Measurements from ENCODE around the gene MED25. TPM values are rescaled to one million over a fixed set of nuclear protein-coding genes. Genes with fewer than 3 reads are reported as not detected.

MED25 gene
- polyA plus RNA-seq, 1 donor from 2014 or later: 18.9 TPM

DNA sequence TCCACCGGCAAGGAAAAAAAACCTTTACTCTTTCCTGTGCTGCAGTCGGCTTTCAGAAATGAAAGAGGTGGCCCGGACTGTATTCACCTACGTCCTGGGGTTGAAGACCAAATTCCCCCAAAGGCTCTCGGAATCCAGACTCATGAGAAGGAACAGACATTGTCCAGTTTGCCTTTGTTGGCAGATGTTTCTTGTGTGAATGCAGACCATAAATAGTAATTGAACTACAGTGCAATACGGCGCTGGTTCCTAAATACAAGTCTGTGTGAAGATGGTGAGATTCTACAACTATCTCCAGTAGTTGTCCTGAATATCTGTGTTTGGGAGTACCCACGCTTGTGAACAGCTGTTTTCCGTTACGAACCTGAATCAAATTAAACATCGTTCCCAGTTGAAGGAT is 21.6 kb downstream of the MED25 start:
- no peaks in the 10 kb centered on the region for H4K20me1 ChIP-seq (ENCODE audit: insufficient read depth)
- H3F3A ChIP-seq (ENCODE audit: insufficient read depth, low read length, poor library complexity, severe bottlenecking): no peaks in the 10 kb centered on the region
- H3K36me3 ChIP-seq (ENCODE audit: insufficient read depth, low read length): peaks cover 5% of the 10 kb centered on the region
- H3K4me2 ChIP-seq (ENCODE audit: low read length): no peak overlapping the region
- H3K27ac ChIP-seq (ENCODE audit: low read length): no peak overlapping the region
- no peaks in the 10 kb centered on the region for H3K79me2 ChIP-seq (replicated peaks; ENCODE audit: insufficient read depth, low read length)
- no peak overlapping the region for H3K4me3 ChIP-seq (ENCODE audit: low read length)
- no peak overlapping the region for H3K9ac ChIP-seq (ENCODE audit: low read length)
- TF ChIP-seq, protein P1, sequence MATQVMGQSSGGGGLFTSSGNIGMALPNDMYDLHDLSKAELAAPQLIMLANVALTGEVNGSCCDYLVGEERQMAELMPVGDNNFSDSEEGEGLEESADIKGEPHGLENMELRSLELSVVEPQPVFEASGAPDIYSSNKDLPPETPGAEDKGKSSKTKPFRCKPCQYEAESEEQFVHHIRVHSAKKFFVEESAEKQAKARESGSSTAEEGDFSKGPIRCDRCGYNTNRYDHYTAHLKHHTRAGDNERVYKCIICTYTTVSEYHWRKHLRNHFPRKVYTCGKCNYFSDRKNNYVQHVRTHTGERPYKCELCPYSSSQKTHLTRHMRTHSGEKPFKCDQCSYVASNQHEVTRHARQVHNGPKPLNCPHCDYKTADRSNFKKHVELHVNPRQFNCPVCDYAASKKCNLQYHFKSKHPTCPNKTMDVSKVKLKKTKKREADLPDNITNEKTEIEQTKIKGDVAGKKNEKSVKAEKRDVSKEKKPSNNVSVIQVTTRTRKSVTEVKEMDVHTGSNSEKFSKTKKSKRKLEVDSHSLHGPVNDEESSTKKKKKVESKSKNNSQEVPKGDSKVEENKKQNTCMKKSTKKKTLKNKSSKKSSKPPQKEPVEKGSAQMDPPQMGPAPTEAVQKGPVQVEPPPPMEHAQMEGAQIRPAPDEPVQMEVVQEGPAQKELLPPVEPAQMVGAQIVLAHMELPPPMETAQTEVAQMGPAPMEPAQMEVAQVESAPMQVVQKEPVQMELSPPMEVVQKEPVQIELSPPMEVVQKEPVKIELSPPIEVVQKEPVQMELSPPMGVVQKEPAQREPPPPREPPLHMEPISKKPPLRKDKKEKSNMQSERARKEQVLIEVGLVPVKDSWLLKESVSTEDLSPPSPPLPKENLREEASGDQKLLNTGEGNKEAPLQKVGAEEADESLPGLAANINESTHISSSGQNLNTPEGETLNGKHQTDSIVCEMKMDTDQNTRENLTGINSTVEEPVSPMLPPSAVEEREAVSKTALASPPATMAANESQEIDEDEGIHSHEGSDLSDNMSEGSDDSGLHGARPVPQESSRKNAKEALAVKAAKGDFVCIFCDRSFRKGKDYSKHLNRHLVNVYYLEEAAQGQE (IDR thresholded peaks at IDR 0.05; ENCODE audit: borderline replicate concordance): no peak
- no peak for TF ChIP-seq RAD21 (conservative IDR thresholded peaks at IDR 0.05)
- TF ChIP-seq, protein P2, sequence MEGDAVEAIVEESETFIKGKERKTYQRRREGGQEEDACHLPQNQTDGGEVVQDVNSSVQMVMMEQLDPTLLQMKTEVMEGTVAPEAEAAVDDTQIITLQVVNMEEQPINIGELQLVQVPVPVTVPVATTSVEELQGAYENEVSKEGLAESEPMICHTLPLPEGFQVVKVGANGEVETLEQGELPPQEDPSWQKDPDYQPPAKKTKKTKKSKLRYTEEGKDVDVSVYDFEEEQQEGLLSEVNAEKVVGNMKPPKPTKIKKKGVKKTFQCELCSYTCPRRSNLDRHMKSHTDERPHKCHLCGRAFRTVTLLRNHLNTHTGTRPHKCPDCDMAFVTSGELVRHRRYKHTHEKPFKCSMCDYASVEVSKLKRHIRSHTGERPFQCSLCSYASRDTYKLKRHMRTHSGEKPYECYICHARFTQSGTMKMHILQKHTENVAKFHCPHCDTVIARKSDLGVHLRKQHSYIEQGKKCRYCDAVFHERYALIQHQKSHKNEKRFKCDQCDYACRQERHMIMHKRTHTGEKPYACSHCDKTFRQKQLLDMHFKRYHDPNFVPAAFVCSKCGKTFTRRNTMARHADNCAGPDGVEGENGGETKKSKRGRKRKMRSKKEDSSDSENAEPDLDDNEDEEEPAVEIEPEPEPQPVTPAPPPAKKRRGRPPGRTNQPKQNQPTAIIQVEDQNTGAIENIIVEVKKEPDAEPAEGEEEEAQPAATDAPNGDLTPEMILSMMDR (IDR thresholded peaks at IDR 0.05; ENCODE audit: poor library complexity, severe bottlenecking): no peak
- H3K9me3 ChIP-seq (ENCODE audit: low read length): no peaks in the 10 kb centered on the region
- no peak overlapping the region for H2AFZ ChIP-seq (ENCODE audit: low read depth, low read length)
- no peaks in the 10 kb centered on the region for H3K9me2 ChIP-seq (ENCODE audit: insufficient read depth, low read length)
- no peaks in the 10 kb centered on the region for H3K27me3 ChIP-seq (ENCODE audit: insufficient read depth, low read depth, low read length)

DNA sequence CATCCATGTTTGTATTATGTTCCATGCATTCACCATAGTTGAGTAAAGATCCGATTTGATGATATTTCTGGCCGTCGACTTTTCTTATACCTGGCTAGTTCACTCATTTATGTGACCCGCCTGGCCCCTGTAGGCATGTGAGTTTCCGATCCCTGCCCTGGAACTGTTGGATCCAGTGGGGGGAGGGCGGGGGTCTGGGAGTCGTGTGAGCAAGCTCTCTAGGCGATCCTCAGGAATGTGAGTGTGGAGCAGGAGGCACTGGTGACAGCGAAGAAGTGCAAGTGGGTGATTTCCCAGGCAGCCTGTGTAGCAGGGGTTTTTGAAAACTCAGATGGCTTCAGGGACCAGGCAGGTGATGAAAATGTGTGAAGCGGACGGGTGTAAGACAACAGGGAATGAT is 22.2 kb downstream of the MED25 start:
- H4K20me1 ChIP-seq (ENCODE audit: insufficient read depth): no peaks in the 10 kb centered on the region
- no peaks in the 10 kb centered on the region for H3F3A ChIP-seq (ENCODE audit: insufficient read depth, low read length, poor library complexity, severe bottlenecking)
- TF ChIP-seq SMC3 (conservative IDR thresholded peaks at IDR 0.05; ENCODE audit: poor library complexity) (no peak), MXI1 (conservative IDR thresholded peaks at IDR 0.05; ENCODE audit: poor library complexity, severe bottlenecking) (no peak), POLR2AphosphoS5 (IDR thresholded peaks at IDR 0.05) (no peak), RAD21 (conservative IDR thresholded peaks at IDR 0.05) (no peak), EP300 (conservative IDR thresholded peaks at IDR 0.05; ENCODE audit: poor library complexity, severe bottlenecking) (no peak), TAF1 (IDR thresholded peaks at IDR 0.05; ENCODE audit: low read depth) (no peak), EZH2 (IDR thresholded peaks at IDR 0.05; ENCODE audit: borderline replicate concordance, insufficient read depth, low read length, poor library complexity, severe bottlenecking) (no peak)
- TF ChIP-seq, protein P2 (IDR thresholded peaks at IDR 0.05; ENCODE audit: poor library complexity, severe bottlenecking): no peak
- TF ChIP-seq, protein P1 (IDR thresholded peaks at IDR 0.05; ENCODE audit: borderline replicate concordance): no peak
- H2AFZ ChIP-seq (ENCODE audit: low read depth, low read length): no peak overlapping the region
- H3K4me2 ChIP-seq (ENCODE audit: low read length): no peak overlapping the region
- H3K9ac ChIP-seq (ENCODE audit: low read length): no peak overlapping the region
- H3K79me2 ChIP-seq (replicated peaks; ENCODE audit: insufficient read depth, low read length): no peaks in the 10 kb centered on the region
- no peaks in the 10 kb centered on the region for H3K9me2 ChIP-seq (ENCODE audit: insufficient read depth, low read length)
- H3K36me3 ChIP-seq (ENCODE audit: insufficient read depth, low read length): peaks cover 5% of the 10 kb centered on the region
- no peaks in the 10 kb centered on the region for H3K27me3 ChIP-seq (ENCODE audit: insufficient read depth, low read depth, low read length)
- H3K4me3 ChIP-seq (ENCODE audit: low read length): no peak overlapping the region
- no peak overlapping the region for H3K27ac ChIP-seq (ENCODE audit: low read length)
- no peaks in the 10 kb centered on the region for H3K9me3 ChIP-seq (ENCODE audit: low read length)
